Lower leg skin (tissue), 4 donors: Measurements from ENCODE around the gene LRBA. TPM values are rescaled to one million over a fixed set of nuclear protein-coding genes. Genes with fewer than 3 reads are reported as not detected.
"Not testable (repeated sequence)": the region's sequence is repeated elsewhere in the genome, so short reads cannot be mapped to it uniquely, and the experiment has no call there.

Experiments
- DNase-seq, 2 donors: peaks; one replicate each; pipeline ENCODE4 v3.0.0-alpha.2; 2019; ENCODE audit warnings: low spot score in 2 of 2
- H3K4me3 ChIP-seq: fragments of 200-600 bp; sonication (generic); 2 replicates; pipeline ENCODE4 v1.5.1; 2017; ENCODE audit warnings: mild to moderate bottlenecking, low read depth; ENCODE audit not compliant: poor library complexity, severe bottlenecking
- POLR2A ChIP-seq, 2 donors: fragments of 450-650 bp; IDR thresholded peaks; one replicate each; pipeline ENCODE4 v1.6.1; 2016 to 2017; ENCODE audit warnings: antibody characterized with exemption in 2 of 2, mild to moderate bottlenecking in 1 of 2, moderate library complexity in 1 of 2
- WGBS, 2 donors: methylation state at CpG; one replicate each; pipeline ENCODE4 v1.1.5; 2018; 5-methylcytosine and 5-hydroxymethylcytosine counted together
- intact Hi-C: fragments of 100-400 bp; cut with DNase I; formaldehyde crosslinking; loops from one replicate; pipeline ENCODE4 v1.15.0; 2023; ENCODE audit warnings: low total_unique reads
- total RNA-seq, 4 donors: library from RNA; depleted of rRNA; stranded (reverse); fragments of >200 nt; gene quantifications; one replicate each; pipeline ENCODE4 v1.1.0, GENCODE V29; 2016
- TF ChIP-seq, protein P1 (sequence below), 3 donors: fragments of 450-650 bp; IDR thresholded peaks; one replicate each; pipeline ENCODE4 v1.5.1; 2016; ENCODE audit warnings: antibody characterized with exemption in 3 of 3, mild to moderate bottlenecking in 3 of 3, moderate library complexity in 2 of 3

LRBA gene
- total RNA-seq, 4 donors from 2014 or later: 71.9 to 86.8 (median 75.0) TPM

DNA sequence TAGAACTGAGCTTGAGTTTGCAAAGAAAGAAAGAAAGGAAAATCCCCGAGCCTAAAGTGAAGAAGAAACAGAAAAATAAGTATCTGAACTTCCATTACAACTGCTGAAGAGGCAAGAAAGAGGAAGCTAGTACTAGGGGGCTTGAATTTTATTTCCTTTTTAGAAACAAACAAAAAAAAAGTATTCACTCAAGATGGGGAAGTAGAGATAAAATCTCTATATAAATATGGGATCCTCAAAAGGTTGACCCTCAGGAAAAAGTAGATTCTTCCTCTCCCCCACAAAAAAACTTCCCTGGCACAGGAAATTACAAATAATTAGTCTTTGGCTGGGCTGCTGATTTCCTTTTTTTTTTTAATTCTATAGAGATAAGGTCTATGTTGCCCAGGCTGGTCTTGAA, 16.0 kb downstream of the LRBA start:
- TF ChIP-seq POLR2A (IDR thresholded peaks at IDR 0.05): no peak
- TF ChIP-seq, protein P1, sequence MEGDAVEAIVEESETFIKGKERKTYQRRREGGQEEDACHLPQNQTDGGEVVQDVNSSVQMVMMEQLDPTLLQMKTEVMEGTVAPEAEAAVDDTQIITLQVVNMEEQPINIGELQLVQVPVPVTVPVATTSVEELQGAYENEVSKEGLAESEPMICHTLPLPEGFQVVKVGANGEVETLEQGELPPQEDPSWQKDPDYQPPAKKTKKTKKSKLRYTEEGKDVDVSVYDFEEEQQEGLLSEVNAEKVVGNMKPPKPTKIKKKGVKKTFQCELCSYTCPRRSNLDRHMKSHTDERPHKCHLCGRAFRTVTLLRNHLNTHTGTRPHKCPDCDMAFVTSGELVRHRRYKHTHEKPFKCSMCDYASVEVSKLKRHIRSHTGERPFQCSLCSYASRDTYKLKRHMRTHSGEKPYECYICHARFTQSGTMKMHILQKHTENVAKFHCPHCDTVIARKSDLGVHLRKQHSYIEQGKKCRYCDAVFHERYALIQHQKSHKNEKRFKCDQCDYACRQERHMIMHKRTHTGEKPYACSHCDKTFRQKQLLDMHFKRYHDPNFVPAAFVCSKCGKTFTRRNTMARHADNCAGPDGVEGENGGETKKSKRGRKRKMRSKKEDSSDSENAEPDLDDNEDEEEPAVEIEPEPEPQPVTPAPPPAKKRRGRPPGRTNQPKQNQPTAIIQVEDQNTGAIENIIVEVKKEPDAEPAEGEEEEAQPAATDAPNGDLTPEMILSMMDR (IDR thresholded peaks at IDR 0.05): no peak
- intact Hi-C loops: no loop called here
- WGBS, 2 donors: 72 to 74% methylated on average over 1 of the region's 1 CpG
- DNase-seq: no peak
- H3K4me3 ChIP-seq: no peak overlapping the region

DNA sequence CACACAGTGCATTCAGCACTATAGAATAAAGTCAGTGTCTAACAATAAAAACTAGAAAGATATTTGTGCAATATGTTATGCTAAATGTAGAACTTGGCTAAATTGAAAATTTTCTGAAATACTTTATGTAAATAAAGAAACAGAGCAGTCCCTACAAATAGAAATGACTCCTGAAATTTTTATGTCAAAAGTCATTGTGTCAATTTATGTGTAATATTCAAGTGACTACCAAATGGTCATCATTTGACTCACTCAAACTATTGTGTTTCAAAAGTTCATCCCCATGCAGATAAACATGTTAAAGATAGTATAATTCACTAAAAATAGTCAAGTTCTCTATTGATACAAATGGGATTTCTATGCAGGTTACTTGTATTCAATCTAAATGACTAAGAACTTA, 17.9 kb downstream of the LRBA start:
- no peak for DNase-seq
- intact Hi-C loops: no loop called here
- H3K4me3 ChIP-seq: no peak overlapping the region
- no peak for TF ChIP-seq POLR2A (IDR thresholded peaks at IDR 0.05)
- TF ChIP-seq, protein P1 (IDR thresholded peaks at IDR 0.05): no peak

DNA sequence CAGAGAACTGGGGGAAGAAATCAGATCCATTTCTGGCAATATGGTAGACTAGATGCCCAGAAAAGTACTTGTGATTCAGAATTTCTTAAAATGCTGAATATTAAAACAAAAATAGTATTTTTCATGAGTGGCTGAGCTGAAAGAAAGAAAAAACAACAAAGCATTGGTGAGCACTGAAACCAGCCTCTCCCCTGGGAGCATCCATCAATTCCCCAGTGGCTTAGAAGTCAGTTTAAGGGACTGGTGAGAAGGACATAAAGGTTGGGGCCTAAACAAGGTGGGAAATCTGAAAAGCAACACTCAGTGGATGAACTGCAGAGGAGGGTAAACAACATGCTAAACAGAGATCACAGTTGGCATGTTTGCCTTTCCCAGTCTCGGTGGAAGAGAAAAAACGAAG, 20.4 kb downstream of the LRBA start:
- DNase-seq: no peak
- intact Hi-C loops: no loop called here
- no peak for TF ChIP-seq POLR2A (IDR thresholded peaks at IDR 0.05)
- TF ChIP-seq, protein P1 (IDR thresholded peaks at IDR 0.05): no peak
- 86 to 95% methylated on average over 2 of the region's 2 CpGs for WGBS, 2 donors
- H3K4me3 ChIP-seq: no peak overlapping the region

DNA sequence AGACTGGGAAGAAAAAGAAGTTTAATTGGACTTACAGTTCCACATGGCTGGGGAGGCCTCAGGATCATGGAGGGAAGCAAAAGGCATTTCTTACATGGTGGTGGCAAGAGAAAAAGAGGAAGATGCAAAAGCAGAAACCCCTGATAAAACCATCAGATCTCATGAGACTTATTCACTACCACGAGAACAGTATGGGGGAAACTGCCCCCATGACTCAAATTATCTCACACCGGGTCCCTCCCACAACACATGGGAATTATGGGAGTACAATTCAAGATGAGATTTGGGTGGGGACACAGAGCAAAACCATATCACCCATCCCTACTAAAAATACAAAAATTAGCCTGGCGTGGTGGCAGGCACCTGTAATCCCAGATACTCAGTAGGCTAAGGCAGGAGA, 21.5 kb downstream of the LRBA start:
- intact Hi-C loops, H3K4me3 ChIP-seq, DNase-seq: not testable (repeated sequence)
- WGBS, 2 donors: 80 to 96% methylated on average over 3 of the region's 3 CpGs

DNA sequence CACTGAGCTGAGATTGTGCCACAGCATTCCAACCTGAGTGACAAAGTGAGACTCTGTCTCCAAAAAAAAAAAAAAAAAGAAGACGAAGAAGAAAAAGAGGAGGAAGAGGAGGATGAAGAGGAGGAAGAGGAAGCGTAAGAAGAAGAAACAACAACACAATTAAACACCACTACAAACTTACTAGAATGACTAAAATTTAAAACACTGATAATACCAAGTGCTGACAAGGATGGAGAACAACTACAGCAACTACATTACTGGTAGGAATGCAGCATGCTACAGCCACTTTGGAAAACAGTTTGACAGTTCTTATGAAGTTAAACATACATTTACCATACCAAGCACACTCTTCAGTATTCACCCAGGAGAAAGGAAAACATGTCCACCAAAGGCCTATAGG, 24.1 kb downstream of the LRBA start:
- TF ChIP-seq, protein P1 (IDR thresholded peaks at IDR 0.05): no peak
- no peak for TF ChIP-seq POLR2A (IDR thresholded peaks at IDR 0.05)
- H3K4me3 ChIP-seq: no peak overlapping the region
- DNase-seq: no peak
- intact Hi-C loops: no loop called here
- WGBS, 2 donors: 79 to 100% methylated on average over 2 of the region's 2 CpGs

DNA sequence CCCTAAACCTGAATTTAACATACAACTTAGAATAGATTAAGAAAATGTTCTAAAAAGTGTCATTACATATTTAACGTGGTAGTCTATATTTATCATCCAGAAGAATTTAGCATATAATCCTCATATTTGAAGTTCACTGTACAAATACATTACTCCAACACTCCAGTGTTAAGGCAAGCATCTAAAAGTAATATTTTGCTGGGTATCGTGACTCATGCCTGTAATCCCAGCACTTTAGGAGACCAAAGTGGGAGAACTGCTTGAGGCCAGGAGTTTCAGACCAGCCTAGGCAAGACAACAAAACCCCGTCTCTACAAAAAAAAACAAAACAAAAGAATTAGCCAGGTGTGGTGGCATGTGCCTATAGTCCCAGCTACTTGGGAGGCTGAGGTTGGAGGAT, 24.8 kb downstream of the LRBA start:
- intact Hi-C loops: no loop called here

More for the DNA sequence above, 24.8 kb downstream of the LRBA start:
- H3K4me3 ChIP-seq: no peak overlapping the region
- TF ChIP-seq POLR2A (IDR thresholded peaks at IDR 0.05): no peak
- TF ChIP-seq, protein P1 (IDR thresholded peaks at IDR 0.05): no peak
- WGBS, 2 donors: 91% methylated on average over 3 of the region's 3 CpGs
- no peak for DNase-seq
